ENCODE data around the gene CARNS1.
A peak's percentile ranks its signal among the peaks of the same experiment; 100 is the strongest.

CARNS1 gene

GRCh38 chr11:67428052-67429001 lies 12.8 kb downstream of the CARNS1 start, which contains the start of gene RPS6KB2:
TSS of gene RPS6KB2 (plus strand) at chr11:67428494. CDS start at chr11:67428546, 52 bp downstream.
- peak; percentile 99 to 100 for DNase-seq (ENCODE audit: low read depth in 2 of 2)

- DNase-seq (ENCODE audit: low read depth in 2 of 2) = no peak
These were observed 13.7 kb downstream of the CARNS1 start for GRCh38 chr11:67429038-67429668.

DNA sequence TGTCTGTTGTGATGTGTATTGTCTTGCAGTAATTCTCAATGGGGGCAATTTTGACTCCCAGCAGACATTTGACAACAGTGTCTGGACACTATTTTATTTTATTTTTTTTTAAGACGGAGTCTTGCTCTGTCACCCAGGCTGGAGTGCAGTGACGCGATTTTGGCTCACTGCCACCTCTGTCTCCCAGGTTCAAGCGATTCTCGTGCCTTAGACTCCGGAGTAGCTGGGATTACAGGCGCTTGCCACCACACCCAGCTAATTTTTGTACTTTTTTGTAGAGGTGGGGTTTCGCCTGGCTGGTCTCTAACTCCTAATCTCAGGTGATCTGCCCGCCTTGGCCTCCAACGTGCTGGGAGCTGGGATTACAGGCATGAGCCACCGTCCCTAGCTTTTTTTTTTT lies 14.2 kb downstream of the CARNS1 start:
- no peak for DNase-seq (ENCODE audit: low read depth in 2 of 2)

DNA sequence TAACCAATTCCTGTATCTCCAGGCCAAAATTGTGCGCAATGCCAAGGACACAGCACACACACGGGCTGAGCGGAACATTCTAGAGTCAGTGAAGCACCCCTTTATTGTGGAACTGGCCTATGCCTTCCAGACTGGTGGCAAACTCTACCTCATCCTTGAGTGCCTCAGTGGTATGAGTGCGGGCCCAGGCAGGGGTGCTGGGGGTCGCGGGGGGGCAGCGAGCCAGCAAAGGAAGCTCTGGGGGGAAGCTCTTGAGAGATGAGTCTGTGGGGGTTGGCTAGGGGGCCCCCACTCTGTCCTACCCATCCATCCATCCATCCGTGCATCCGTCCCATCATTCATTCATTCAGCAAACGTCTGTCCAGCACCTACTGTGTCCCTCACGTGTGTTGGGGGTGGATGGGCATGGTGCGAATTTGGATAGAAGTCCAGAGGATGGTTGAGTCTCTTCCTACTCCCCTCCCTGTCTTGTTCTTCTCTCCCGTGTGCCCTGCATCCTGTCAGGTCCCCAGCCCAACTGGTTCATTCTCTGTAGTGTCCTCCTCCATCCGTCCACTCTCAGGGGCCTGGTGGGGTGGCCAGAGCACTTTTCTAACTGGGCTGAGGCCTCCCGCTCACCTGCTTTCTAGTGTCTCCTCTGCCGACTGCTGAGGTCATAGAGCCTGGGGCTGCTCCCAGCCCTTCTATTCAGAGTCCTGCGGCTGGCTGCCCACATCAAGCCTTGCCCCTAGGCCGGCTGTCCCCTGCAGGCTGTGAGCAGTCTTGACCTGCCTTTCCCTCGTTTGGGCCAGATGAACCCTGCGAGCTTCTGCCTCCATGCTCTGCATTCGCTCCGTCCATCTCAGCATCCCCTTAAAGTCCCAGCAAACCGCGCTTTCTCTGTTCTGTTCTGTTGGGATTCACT lies 16.1 kb downstream of the CARNS1 start:
- no peak for DNase-seq (ENCODE audit: low read depth in 2 of 2)

DNA sequence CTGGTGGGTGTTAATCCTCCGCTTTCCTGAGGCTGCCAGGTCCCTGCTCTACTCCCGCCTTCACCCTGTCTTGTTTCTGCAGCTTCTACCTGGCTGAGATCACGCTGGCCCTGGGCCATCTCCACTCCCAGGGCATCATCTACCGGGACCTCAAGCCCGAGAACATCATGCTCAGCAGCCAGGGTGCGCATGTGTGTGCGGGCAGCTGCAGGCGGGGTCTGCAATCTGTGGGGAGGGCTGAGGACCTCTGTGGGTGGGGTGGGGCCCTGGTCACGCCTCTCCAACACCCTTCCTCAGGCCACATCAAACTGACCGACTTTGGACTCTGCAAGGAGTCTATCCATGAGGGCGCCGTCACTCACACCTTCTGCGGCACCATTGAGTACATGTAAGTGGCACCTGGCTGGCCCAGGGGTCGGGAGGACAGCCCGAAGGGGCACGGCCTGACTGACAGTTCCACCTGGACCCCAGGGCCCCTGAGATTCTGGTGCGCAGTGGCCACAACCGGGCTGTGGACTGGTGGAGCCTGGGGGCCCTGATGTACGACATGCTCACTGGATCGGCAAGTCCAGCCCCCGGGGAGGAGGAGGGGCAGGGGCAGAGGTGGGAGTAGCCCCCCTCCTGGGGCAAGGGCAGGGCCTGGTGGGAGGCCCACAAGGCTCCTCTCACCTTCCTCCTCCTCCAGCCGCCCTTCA lies 17.3 kb downstream of the CARNS1 start:
- DNase-seq (ENCODE audit: low read depth in 2 of 2) = no peak

DNA sequence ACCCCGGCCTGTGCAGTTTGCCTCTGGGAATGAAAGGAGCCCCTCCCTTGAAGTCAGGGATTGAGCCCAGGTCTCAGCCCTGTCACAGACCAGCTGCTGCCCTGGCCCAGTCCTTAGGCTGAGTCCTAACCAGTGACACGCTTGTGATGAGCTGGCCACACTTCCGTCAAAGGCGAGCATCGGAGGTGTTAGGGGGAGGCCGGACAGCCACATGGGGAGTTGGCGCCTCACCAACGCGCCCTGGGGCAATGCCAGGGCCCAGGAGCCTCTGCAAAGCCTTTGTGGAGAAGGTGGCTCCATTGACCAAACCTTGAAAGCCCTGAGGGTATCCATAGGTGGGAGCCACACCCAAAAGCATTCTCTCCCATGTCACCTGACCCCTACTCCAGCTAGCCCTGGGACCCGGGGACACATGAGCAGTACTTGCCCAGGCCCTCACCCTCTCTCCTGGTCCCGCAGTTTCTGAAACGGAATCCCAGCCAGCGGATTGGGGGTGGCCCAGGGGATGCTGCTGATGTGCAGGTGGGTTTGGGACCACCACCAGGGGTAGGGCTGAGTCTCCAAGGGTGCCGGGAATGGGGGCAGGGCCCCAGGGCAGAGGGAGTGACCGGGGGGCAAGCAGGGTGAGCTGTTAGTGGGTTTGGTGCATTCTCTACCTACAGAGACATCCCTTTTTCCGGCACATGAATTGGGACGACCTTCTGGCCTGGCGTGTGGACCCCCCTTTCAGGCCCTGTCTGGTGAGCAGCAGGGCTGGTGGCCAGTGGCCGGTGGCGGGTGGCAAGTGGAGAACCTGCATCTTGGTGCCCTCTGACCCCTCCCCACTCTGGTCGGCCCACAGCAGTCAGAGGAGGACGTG lies 18.3 kb downstream of the CARNS1 start:
- DNase-seq (ENCODE audit: low read depth in 2 of 2) = no peak

GRCh38 chr11:67434395-67434881 lies 19.0 kb downstream of the CARNS1 start:
- no peak for DNase-seq (ENCODE audit: low read depth in 2 of 2)

DNA sequence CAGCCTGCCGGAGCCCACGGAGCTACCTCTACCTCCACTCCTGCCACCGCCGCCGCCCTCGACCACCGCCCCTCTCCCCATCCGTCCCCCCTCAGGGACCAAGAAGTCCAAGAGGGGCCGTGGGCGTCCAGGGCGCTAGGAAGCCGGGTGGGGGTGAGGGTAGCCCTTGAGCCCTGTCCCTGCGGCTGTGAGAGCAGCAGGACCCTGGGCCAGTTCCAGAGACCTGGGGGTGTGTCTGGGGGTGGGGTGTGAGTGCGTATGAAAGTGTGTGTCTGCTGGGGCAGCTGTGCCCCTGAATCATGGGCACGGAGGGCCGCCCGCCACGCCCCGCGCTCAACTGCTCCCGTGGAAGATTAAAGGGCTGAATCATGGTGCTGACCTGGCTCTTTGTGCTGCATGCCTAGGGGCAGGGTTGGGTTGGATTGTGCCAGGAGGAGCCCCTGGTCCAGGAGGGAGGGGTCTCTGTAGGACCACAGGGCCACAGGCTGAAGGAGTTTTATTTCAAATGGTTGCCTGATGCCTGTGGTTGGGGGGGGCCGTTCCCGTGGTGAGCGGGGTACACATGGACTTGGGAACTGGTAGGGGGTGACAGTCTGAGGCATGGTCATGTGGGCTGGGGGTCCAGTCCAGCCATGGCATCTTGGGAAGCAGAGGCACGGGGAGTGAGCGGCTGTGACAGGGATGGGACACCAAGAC lies 19.7 kb downstream of the CARNS1 start:
- no peak for DNase-seq (ENCODE audit: low read depth in 2 of 2)

DNA sequence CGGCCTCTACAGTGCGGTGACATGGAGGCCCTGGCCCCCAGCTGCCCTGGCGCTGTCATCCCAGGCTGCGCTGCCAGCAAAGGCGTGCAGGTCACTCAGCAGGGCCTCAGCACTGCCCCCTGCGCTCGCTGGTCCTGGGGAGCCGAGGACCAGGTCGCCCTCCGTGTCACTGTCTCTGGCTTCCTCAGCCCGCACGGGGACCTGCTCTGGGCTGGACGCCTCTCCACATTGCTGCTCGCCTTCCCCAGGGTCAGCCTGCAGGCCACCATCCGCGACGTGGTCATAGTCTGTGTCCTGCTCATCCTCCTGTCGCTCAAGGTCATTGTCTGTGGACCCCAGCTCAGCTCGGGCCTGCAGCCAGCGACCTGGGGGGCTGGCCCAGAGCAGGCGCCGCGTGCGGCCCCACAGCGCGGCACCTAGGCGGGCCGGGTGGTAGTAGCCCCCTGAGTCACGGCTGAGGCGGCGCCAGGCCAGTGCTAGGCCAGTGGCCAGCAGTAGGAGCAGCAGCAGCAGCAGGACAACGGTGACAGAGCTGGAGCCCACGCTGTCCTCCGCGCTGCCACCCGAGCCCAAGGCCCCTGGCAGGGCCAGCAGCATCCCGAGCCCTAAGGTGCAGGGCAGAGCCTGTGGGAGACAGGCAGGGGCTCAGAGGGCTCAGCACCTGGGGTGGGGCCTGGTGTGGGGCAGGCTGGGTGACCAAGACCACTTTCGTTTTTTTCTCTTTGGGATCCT lies 20.4 kb downstream of the CARNS1 start:
- DNase-seq (ENCODE audit: low read depth in 2 of 2) = no peak

DNA sequence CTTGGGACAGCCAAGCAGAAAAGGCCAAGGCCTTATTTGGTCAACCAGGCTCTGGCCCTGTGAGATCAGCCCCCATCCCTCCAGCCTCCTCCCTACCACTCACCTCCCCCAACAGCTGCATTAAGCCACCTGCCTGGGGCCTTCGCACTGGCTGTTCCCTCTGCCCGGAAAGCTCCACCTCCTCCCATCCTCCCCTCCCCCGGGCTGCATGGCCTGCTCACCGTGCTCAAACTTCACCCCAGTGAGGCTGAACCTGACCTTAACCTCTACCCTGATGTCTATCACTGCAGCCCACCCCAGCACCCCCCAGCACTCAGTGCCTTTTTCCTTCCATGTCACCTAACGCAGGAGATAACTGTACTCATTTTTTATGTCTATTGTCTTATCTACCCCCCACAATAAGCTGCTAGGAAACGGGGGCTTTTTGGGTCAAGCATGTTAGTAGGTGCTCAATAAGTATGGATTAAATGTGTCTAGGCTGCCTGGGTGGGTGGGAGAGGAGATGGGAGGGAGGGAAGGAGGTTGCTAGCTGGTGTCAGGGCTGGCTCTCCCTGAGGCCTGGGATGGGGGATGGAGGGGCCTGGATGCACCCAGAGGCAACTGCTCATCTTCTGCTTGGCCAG lies 21.1 kb downstream of the CARNS1 start:
- DNase-seq (ENCODE audit: low read depth in 2 of 2) = peak; percentile 71 to 79

DNA sequence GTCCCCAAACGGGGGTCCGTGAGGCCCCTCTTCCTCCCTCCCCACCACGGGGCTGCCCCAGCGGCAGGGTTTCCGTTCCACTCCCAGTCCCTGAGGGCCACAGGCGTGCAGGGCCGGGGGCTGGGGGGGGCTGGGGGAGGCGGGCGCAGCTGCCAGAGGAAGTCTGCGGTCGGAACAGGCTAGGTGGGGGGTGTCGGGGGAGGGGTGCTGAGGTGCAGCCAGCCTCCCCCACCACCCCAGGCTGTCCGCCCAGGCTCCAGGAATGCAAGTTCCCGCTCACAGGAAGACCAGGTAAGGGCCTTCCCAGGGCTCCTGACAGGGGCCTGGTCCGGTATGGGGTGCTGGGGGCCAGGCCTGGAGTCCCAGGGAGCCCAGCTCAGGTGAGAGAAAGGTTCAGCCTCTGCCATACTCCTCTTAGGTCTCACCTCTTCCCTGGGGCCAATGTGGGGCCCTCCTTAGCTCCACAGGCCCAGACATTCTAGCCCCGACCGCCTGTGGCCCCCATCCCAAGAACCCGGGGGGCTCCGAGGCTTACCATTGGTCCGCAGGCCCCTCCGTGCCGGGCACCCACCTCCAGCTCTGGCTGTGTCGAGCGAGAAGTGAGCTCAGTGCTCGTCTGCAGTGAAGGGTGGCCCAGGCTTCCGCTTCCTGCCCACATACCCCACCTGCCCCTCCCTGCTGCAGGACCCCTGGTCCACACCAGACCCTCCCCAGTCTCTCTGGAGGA lies 21.8 kb downstream of the CARNS1 start, which contains the start of gene PTPRCAP:
TSS of gene PTPRCAP (minus strand) at position 601 of the 727 bp plus-strand sequence. CDS start at position 538, 63 bp downstream.
- DNase-seq (ENCODE audit: low read depth in 2 of 2) = peak; percentile 55 to 71

DNA sequence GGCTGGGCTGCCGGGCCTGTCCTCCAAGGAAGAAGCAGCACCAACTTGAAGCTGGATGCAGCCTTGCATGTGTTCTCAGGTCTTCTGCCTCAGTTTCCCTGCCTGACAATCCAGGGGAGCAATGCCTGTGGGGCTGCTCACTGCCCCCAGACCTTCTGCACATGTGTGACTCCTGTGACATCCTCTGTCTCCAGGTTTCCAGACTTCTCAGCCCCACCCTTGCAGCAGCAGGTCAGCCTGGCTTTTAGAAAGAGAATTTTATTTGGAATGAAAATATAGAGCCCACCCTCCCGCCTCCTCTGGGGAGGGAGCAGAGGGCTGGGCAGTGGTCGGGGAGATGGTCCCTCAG lies 22.3 kb downstream of the CARNS1 start:
- DNase-seq (ENCODE audit: low read depth in 2 of 2) = no peak

DNA sequence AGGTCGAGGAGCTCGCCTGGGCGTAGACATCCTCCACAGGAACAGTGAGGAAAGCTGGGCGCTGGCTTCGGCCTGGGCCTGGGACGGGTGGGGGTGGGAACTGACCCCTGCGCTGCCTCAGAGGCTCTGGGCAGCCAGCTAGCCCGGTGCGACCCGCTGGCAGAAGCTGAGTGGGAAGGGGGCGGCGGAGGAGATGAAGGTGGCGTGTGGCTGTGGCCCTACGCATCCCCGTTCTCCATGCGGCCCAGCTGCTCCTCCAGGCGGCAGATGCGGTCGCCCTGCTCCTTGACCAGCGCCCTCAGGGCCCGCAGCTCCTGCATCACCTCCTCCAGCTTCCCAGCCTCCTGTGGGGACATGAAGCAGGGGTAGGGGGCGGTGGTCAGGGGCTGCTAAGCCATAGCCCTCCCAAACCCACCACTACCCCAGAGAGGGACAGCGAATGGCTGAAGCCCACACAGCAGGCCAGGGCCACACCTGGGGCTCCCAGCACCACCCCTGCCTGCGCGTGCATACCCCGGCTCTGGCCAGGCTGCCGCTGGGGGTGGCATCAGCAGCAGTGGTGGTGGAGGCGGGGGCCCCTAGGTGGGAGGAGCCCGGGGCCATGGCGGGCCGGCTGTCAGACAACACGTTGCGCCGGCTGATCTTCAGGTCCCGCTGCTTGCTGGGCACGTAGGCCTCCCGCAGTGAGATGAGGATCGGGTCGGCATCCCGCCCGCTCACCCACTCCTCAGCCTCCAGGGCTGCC lies 22.9 kb downstream of the CARNS1 start:
- peak; percentile 61 to 78 for DNase-seq (ENCODE audit: low read depth in 2 of 2)

DNA sequence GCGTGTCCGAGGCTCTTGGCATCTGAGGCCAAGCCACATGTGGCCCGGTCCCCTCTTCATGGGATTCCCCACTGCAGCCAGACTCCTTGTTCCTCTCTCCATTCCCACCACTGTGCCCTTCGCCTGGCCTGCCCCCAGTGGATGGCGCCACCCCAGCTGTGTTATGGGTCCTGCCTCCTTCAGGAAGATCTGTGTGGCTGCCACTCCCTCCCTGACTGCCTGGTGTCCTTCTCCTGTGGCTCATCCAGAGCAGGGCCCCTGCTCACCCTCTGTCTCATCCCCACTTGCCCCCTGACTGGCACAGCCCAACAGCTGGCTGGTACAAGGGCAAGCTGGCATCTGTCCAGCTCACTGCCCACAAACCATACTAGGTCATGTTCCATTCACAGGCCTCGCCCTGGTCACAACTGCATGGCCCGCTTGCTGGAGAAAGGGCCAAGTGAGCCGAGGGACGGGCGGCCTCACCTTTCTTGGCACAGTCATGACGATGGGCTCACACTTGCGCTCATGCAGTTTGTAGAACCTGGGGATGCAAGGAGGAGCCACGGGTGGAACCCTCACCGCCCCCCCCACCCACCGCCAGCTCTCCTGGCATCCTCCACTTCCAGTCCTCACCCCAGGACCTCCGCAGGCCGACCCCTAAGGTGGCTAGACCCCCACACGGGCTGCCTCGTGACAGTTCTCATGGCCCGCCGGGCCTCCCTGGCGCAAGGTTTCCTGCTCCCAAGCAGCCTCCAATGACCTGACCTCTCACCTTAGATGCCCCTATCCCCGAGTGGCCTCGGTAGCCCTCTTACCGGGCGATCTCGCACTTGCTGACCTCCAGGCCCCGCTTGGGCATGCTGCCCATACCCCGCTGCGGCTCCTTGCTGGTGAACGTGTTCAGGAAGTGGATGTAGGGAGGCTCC lies 24.1 kb downstream of the CARNS1 start:
- DNase-seq (ENCODE audit: low read depth in 2 of 2) = no peak

GRCh38 chr11:67440229-67441097 lies 25.0 kb downstream of the CARNS1 start:
- DNase-seq (ENCODE audit: low read depth in 2 of 2) = no peak

Data from activated CD4-positive, alpha-beta T cell treated with anti-CD3 and anti-CD28 coated beads for 24 hours (primary cell).